Measurements from ENCODE around the gene DDX3X. TPM values are rescaled to one million over a fixed set of nuclear protein-coding genes. Genes with fewer than 3 reads are reported as not detected.

The DDX3X gene
- total and polyA plus RNA-seq, 9 of the 15 experiments (the other 6 are each of a cell fraction or from before 2014, with no cell fraction given): 51.3 to 232 (median 138) TPM

DNA sequence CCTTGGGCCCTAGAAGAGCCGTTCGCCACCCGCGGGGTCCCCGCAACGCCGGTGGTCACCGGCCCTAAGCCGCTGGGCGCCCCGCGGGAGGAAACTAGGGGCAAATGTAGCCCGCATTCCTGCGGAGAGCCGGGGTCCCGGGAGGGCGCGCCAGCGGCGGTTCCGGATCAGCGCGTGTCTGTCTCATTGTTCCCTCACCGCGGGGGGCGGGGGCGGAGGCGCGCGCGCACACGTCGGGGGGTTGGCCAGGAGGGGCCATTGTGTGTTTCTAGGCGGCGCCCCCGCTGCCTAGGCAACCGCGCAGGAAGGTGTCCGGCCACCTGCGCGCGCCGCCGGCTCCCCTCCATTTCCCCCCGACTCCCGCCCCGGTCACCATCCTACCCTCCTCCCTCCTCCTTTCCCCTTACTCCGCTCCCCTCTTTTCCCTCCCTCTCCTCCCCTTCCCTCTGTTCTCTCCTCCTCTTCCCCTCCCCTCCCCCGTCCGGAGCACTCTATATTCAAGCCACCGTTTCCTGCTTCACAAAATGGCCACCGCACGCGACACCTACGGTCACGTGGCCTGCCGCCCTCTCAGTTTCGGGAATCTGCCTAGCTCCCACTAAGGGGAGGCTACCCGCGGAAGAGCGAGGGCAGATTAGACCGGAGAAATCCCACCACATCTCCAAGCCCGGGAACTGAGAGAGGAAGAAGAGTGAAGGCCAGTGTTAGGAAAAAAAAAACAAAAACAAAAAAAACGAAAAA is 789 bp upstream of the DDX3X start (continued):
- TF ChIP-seq CBX5 (IDR thresholded peaks at IDR 0.05; ENCODE audit: borderline replicate concordance, low read depth) (no peak), MEIS2 (IDR thresholded peaks at IDR 0.05; ENCODE audit: partially characterized antibody) (no peak), RBM15 (IDR thresholded peaks at IDR 0.05; ENCODE audit: insufficient read depth, low read length) (no peak), HMG20B (CRISPR knock-in tag; IDR thresholded peaks at IDR 0.05) (no peak), LARP7 (IDR thresholded peaks at IDR 0.05) (peak; percentile 73; the same call in 1 of the 2 replicates), CBX1 (IDR thresholded peaks at IDR 0.05; ENCODE audit: low read depth) (no peak), EZH2 (IDR thresholded peaks at IDR 0.05; ENCODE audit: borderline replicate concordance, low read depth, low read length) (no peak), MIER1 (IDR thresholded peaks at IDR 0.05; ENCODE audit: low read depth) (no peak), SNAPC5 (CRISPR knock-in tag; IDR thresholded peaks at IDR 0.05) (no peak), ZNF146 (CRISPR knock-in tag; IDR thresholded peaks at IDR 0.05; ENCODE audit: unreplicated experiment) (no peak), ZNF41 (CRISPR knock-in tag; conservative IDR thresholded peaks at IDR 0.05) (no peak), POLR2AphosphoS5 (IDR thresholded peaks at IDR 0.05; ENCODE audit: control insufficient read depth, insufficient read depth, low read depth, low read length) (peak; percentile 34; the same call in 1 of the 2 replicates), BRCA1 (IDR thresholded peaks at IDR 0.05) (no peak), BRCA1 (CRISPR knock-in tag; IDR thresholded peaks at IDR 0.05) (no peak), ZNF431 (CRISPR knock-in tag; IDR thresholded peaks at IDR 0.05) (no peak), ZNF140 (CRISPR knock-in tag; IDR thresholded peaks at IDR 0.05) (no peak), ETS2 (tag; IDR thresholded peaks at IDR 0.05; ENCODE audit: borderline replicate concordance, poor library complexity, severe bottlenecking) (no peak), NFYB (IDR thresholded peaks at IDR 0.05; ENCODE audit: extremely low read depth, insufficient read length) (no peak), HCFC1 (IDR thresholded peaks at IDR 0.05; ENCODE audit: low read depth, low read length) (peak; percentile 4; the same call in 1 of the 2 replicates), DIDO1 (tag; IDR thresholded peaks at IDR 0.05; ENCODE audit: low read depth) (peak; percentile 83), ZC3H11A (IDR thresholded peaks at IDR 0.05; ENCODE audit: low read depth, low read length) (no peak)
- TF ChIP-seq, protein P1, sequence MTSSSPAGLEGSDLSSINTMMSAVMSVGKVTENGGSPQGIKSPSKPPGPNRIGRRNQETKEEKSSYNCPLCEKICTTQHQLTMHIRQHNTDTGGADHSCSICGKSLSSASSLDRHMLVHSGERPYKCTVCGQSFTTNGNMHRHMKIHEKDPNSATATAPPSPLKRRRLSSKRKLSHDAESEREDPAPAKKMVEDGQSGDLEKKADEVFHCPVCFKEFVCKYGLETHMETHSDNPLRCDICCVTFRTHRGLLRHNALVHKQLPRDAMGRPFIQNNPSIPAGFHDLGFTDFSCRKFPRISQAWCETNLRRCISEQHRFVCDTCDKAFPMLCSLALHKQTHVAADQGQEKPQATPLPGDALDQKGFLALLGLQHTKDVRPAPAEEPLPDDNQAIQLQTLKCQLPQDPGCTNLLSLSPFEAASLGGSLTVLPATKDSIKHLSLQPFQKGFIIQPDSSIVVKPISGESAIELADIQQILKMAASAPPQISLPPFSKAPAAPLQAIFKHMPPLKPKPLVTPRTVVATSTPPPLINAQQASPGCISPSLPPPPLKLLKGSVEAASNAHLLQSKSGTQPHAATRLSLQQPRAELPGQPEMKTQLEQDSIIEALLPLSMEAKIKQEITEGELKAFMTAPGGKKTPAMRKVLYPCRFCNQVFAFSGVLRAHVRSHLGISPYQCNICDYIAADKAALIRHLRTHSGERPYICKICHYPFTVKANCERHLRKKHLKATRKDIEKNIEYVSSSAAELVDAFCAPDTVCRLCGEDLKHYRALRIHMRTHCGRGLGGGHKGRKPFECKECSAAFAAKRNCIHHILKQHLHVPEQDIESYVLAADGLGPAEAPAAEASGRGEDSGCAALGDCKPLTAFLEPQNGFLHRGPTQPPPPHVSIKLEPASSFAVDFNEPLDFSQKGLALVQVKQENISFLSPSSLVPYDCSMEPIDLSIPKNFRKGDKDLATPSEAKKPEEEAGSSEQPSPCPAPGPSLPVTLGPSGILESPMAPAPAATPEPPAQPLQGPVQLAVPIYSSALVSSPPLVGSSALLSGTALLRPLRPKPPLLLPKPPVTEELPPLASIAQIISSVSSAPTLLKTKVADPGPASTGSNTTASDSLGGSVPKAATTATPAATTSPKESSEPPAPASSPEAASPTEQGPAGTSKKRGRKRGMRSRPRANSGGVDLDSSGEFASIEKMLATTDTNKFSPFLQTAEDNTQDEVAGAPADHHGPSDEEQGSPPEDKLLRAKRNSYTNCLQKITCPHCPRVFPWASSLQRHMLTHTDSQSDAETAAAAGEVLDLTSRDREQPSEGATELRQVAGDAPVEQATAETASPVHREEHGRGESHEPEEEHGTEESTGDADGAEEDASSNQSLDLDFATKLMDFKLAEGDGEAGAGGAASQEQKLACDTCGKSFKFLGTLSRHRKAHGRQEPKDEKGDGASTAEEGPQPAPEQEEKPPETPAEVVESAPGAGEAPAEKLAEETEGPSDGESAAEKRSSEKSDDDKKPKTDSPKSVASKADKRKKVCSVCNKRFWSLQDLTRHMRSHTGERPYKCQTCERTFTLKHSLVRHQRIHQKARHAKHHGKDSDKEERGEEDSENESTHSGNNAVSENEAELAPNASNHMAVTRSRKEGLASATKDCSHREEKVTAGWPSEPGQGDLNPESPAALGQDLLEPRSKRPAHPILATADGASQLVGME (CRISPR knock-in tag; IDR thresholded peaks at IDR 0.05): no peak
- TF ChIP-seq, protein P2, sequence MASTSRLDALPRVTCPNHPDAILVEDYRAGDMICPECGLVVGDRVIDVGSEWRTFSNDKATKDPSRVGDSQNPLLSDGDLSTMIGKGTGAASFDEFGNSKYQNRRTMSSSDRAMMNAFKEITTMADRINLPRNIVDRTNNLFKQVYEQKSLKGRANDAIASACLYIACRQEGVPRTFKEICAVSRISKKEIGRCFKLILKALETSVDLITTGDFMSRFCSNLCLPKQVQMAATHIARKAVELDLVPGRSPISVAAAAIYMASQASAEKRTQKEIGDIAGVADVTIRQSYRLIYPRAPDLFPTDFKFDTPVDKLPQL (IDR thresholded peaks at IDR 0.05; ENCODE audit: extremely low read depth, insufficient read length): no peak
